ENCODE results near the gene ERGIC1.

ERGIC1 gene

GRCh38 chr5:172921906-172922305 is 87.9 kb downstream of the ERGIC1 start:
- POLR2A ChIA-PET: no interaction called here
- CTCF ChIA-PET: no interaction called here
- DNase-seq (ENCODE audit: extremely low spot score): no peak
- TF ChIP-seq LEF1 (IDR thresholded peaks at IDR 0.05; ENCODE audit: borderline replicate concordance) (no peak), FOXA1 (IDR thresholded peaks at IDR 0.05) (no peak), ARNT (IDR thresholded peaks at IDR 0.05) (no peak), FOXM1 (IDR thresholded peaks at IDR 0.05; ENCODE audit: borderline replicate concordance) (no peak)

- DNase-seq (ENCODE audit: extremely low spot score): no peak
- TF ChIP-seq L3MBTL2 (conservative IDR thresholded peaks at IDR 0.05) (no peak), BHLHE40 (IDR thresholded peaks at IDR 0.05; ENCODE audit: borderline replicate concordance) (no peak), ZNF384 (IDR thresholded peaks at IDR 0.05) (no peak), SP1 (IDR thresholded peaks at IDR 0.05) (no peak), FOXA1 (IDR thresholded peaks at IDR 0.05) (no peak), HDGF (IDR thresholded peaks at IDR 0.05; ENCODE audit: borderline replicate concordance) (no peak), SUZ12 (IDR thresholded peaks at IDR 0.05) (no peak)
- POLR2A ChIA-PET: no interaction called here
- CTCF ChIA-PET: no interaction called here
Measured at GRCh38 chr5:172923539-172923938, 89.5 kb downstream of the ERGIC1 start.

DNA sequence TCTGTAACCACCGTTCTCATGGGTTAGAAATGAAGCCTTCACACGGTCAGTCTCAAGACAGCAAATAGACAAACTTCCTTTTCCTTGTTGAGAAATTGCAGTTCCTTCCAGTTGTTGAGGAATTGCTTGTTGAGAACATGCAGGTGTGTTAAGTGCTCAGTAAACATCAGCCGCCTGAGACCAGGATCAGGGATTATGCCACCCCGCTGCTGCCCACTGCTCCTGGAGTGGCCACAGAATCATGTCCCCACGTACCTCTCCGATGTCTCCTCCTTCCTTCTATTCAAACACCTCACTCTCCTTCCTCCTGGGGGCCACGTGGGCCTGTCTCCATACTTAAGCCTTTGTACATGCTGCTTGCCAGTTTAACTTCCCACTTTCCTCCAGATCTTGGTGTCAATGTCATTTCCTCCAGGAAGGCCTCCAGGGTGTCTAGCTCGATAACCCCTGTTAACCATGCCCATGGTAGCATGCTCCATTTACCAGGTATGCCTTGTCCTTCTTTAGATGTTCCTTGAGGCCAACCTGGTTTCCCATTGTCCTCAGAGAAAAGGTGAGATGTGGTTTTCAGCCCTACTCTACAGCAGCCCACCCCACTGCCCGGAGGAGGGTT is 91.4 kb downstream of the ERGIC1 start:
- ChIA-PET CTCF (interaction anchor here (1.2 kb wide), 1 partner anchor 211 kb away, joined by 3 read pairs; no protein-coding TSS in a partner anchor), POLR2A (interaction anchor here (1.3 kb wide), 1 partner anchor 157 kb away, joined by 3 read pairs; no protein-coding TSS in a partner anchor)
- DNase-seq (ENCODE audit: extremely low spot score): no peak
- TF ChIP-seq ZNF384 (IDR thresholded peaks at IDR 0.05) (no peak), ELF4 (IDR thresholded peaks at IDR 0.05) (no peak), FOXK2 (IDR thresholded peaks at IDR 0.05) (no peak), TARDBP (IDR thresholded peaks at IDR 0.05) (no peak), BHLHE40 (IDR thresholded peaks at IDR 0.05; ENCODE audit: borderline replicate concordance) (no peak), SUZ12 (IDR thresholded peaks at IDR 0.05) (no peak), NFRKB (IDR thresholded peaks at IDR 0.05) (no peak), LEF1 (IDR thresholded peaks at IDR 0.05; ENCODE audit: borderline replicate concordance) (no peak), FOXA1 (IDR thresholded peaks at IDR 0.05) (no peak), CTBP1 (IDR thresholded peaks at IDR 0.05; ENCODE audit: borderline replicate concordance) (no peak), L3MBTL2 (conservative IDR thresholded peaks at IDR 0.05) (no peak), SP1 (IDR thresholded peaks at IDR 0.05) (no peak), HDGF (IDR thresholded peaks at IDR 0.05; ENCODE audit: borderline replicate concordance) (no peak), FOXM1 (IDR thresholded peaks at IDR 0.05; ENCODE audit: borderline replicate concordance) (no peak), ARNT (IDR thresholded peaks at IDR 0.05) (no peak)
- TF ChIP-seq, protein P1, sequence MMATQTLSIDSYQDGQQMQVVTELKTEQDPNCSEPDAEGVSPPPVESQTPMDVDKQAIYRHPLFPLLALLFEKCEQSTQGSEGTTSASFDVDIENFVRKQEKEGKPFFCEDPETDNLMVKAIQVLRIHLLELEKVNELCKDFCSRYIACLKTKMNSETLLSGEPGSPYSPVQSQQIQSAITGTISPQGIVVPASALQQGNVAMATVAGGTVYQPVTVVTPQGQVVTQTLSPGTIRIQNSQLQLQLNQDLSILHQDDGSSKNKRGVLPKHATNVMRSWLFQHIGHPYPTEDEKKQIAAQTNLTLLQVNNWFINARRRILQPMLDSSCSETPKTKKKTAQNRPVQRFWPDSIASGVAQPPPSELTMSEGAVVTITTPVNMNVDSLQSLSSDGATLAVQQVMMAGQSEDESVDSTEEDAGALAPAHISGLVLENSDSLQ (IDR thresholded peaks at IDR 0.05): no peak

GRCh38 chr5:172926008-172926523 is 92.0 kb downstream of the ERGIC1 start:
- ChIA-PET CTCF (interaction anchor here (0.7 to 1.2 kb wide), 2 partner anchors 211 to 219 kb away, joined by 3 read pairs; no protein-coding TSS in a partner anchor), POLR2A (interaction anchor here (1.3 kb wide), 1 partner anchor 157 kb away, joined by 3 read pairs; no protein-coding TSS in a partner anchor)

DNA sequence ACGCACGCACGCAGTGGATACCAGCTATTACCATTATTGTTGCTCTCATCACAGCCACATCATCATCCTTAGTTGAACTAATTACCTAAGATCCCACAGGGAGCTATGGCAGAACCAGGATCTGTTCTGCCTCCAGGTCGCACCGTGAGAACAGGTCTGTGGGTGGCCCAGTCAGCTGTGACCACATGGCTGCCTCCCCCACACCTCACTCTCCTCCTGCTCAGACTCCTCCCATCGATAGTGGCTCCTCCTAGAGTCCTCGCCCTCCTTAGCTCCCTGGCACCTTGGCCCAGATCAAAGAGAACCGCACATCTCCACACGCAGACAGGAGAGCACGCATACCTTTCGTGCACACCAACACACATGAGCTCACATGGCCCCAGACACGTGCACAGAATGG is 92.7 kb downstream of the ERGIC1 start:
- DNase-seq (ENCODE audit: extremely low spot score): no peak
- POLR2A ChIA-PET: interaction anchor here (0.9 to 1.3 kb wide), 2 partner anchors 158 to 212 kb away, joined by 3 read pairs; no protein-coding TSS in a partner anchor
- CTCF ChIA-PET: interaction anchor here (0.7 to 0.9 kb wide), 4 partner anchors 12 to 220 kb away, joined by 3 to 4 read pairs (median 3); no protein-coding TSS in a partner anchor
- TF ChIP-seq SP1 (IDR thresholded peaks at IDR 0.05): no peak
- TF ChIP-seq FOXK2 (IDR thresholded peaks at IDR 0.05): no peak
- no peak for TF ChIP-seq ELF4 (IDR thresholded peaks at IDR 0.05)
- no peak for TF ChIP-seq FOXM1 (IDR thresholded peaks at IDR 0.05; ENCODE audit: borderline replicate concordance)
- TF ChIP-seq LEF1 (IDR thresholded peaks at IDR 0.05; ENCODE audit: borderline replicate concordance): no peak
- TF ChIP-seq ARNT (IDR thresholded peaks at IDR 0.05): no peak
- TF ChIP-seq HDGF (IDR thresholded peaks at IDR 0.05; ENCODE audit: borderline replicate concordance): no peak
- no peak for TF ChIP-seq FOXA1 (IDR thresholded peaks at IDR 0.05)
- TF ChIP-seq, protein P1 (IDR thresholded peaks at IDR 0.05): no peak
- TF ChIP-seq CTBP1 (IDR thresholded peaks at IDR 0.05; ENCODE audit: borderline replicate concordance): no peak

More at GRCh38 chr5:172926008-172926523, 92.0 kb downstream of the ERGIC1 start:
- no peak for DNase-seq (ENCODE audit: extremely low spot score)
- TF ChIP-seq NFRKB (IDR thresholded peaks at IDR 0.05) (no peak), ARNT (IDR thresholded peaks at IDR 0.05) (no peak), SP1 (IDR thresholded peaks at IDR 0.05) (no peak), CTBP1 (IDR thresholded peaks at IDR 0.05; ENCODE audit: borderline replicate concordance) (no peak), BHLHE40 (IDR thresholded peaks at IDR 0.05; ENCODE audit: borderline replicate concordance) (no peak), ELF4 (IDR thresholded peaks at IDR 0.05) (no peak), FOXA1 (IDR thresholded peaks at IDR 0.05) (no peak), LEF1 (IDR thresholded peaks at IDR 0.05; ENCODE audit: borderline replicate concordance) (no peak), ZNF384 (IDR thresholded peaks at IDR 0.05) (no peak), SUZ12 (IDR thresholded peaks at IDR 0.05) (no peak), FOXK2 (IDR thresholded peaks at IDR 0.05) (no peak), TARDBP (IDR thresholded peaks at IDR 0.05) (no peak), FOXM1 (IDR thresholded peaks at IDR 0.05; ENCODE audit: borderline replicate concordance) (no peak), L3MBTL2 (conservative IDR thresholded peaks at IDR 0.05) (no peak), HDGF (IDR thresholded peaks at IDR 0.05; ENCODE audit: borderline replicate concordance) (no peak)
- TF ChIP-seq, protein P1 (IDR thresholded peaks at IDR 0.05): no peak

All from HEK293T (cell line).